Iris pigment epithelial cell (primary cell): ENCODE data around the gene SH3GL2.

ENCODE experiments used
- DNase-seq: peaks from one replicate; pipeline ENCODE4 v3.0.0-alpha.2; 2011; ENCODE audit warnings: low read depth

The SH3GL2 gene

GRCh38 chr9:17810728-17811571 is 232.1 kb downstream of the SH3GL2 start:
- peak; percentile 62 for DNase-seq

- DNase-seq: no peak
Observed at GRCh38 chr9:17813798-17814197, 234.9 kb downstream of the SH3GL2 start.

DNA sequence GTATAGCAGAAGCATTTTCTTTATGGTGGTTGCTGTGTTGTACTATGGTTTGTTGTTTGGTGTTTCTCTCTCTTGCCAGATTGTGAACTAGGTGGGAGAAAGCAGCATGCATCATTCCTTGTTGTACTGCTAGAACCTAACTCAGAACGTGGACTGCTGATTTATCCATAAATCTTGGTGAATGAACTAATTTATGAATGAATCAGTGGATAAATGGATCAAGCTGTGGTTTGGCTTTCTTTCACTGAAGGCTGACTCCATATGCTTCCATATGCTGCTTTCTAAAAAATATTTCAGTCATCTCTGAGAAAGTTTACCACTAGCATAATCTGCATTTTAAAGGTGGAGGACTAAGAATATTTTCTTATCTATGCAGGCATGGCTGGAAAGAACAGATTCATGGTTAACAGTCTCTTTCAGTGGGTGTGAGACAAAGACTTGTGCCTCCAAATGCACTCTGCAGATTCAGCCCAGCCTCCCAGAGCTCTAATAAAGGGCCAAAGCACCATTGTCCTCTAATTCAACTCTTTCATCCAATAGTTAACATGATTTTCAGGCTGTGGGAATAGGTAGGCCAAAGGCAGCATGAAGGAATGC is 237.7 kb downstream of the SH3GL2 start:
- DNase-seq: no peak

DNA sequence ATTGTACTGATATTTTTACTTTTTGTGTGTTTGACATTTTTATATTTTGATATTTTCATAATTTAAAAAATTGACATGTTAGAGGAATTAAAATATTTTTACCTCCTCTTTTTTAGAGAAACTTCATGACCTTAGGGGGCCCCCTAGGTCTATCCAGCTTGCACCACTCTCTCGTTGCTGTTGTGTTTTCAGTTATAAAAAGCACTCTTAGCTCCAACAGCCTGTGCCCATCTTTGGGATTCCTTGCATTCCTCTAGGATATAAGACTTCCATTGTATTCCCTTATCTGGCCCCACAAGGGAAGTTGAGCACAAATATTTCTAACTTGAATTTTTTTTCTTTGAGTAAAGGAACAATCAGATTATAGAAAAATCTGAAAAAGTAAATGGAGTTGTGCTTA is 245.3 kb downstream of the SH3GL2 start:
- peak; percentile 5 for DNase-seq

DNA sequence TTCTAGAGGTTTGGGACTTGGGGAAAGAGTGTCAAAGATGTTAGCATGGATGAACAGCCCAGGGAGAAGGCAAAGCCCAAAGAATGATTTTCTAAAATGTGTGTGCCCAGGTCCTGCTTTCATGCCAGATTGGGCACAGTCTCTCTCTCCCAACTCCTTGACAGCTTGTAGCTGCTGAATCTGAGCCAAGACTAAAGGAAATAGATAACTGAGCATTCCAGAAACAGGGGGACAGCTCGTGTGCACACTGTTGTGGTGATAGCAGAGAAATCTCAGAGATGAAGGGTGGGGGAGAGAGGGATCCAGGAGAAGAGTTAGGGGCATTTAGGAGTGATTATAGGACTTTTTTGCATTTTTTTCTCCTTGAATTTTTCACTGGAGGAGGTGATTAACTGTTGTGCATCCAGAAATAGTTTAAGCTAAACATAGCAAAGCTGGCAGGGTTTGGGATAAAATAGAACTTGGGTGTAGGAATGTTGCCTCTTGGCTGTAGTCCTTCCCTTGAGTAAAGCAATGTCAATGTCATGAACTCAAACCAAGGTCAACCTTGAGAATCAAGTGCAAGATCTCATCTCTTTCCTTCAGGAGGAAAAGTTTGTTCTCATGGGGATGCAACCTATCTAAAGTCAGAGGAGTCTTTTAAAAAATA is 245.9 kb downstream of the SH3GL2 start:
- no peak for DNase-seq

DNA sequence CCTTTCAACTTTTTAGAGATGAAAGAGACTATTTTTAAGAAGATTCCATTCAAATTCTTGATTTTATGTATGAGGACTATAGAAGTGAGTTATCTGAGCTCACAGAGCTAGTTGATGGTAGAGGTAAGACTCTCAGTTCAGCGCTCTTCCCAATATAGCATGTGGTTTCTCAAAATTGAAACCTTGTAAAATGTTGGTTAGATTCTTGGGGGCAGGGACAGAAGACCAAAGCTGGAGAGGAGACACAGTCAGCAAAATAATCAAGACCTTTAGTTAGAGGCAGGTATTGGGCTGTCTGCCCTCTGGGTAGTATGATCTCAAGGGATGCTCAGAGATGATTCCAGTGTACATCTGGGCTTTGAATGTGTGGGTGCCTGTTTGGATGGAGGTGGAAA is 246.4 kb downstream of the SH3GL2 start:
- DNase-seq: no peak

DNA sequence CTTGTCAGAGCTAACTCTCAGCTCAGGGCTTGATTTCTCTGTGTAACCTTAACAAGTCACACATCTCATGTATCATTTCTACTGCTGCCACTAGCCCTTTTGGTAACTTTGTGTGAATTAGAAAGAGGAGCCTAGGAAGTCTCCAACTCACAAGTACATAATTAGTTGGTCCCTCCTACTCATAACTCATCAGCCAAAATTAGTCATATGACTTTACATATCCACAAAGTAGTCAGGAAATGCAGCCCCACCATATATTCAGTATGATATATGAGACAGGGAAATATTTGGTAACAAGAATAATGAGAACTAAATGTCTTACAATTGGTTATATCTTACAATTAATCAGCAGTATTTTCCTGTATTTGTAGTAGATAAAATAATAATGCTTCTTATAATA is 250.2 kb downstream of the SH3GL2 start:
- no peak for DNase-seq

DNA sequence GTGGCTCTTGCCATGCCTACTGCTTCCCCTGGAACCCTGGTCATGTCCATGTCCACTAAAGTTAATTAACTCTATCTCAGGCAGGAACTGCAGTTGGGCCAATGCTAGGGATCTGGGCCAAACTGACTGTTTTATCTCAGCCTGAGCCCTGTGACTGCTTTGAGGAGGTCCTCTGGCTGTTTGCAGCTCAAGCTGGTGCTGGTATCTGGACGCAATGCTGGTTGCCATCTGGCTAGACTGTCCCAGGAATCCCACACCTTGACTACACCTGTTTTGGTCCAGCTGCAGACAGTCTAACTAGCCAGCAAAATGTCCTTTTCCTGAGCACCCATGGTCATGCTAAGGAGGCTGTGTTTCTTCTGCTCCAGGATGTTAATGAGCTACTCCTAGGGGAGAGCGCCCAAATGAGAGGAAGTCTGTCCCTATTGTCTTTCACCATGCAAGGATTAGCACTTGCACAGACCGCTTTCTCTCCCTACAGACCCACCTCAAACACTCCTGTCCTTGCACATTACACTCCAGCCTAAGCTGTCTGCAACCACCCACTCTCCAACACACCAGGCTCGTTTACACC is 251.0 kb downstream of the SH3GL2 start:
- DNase-seq: no peak

DNA sequence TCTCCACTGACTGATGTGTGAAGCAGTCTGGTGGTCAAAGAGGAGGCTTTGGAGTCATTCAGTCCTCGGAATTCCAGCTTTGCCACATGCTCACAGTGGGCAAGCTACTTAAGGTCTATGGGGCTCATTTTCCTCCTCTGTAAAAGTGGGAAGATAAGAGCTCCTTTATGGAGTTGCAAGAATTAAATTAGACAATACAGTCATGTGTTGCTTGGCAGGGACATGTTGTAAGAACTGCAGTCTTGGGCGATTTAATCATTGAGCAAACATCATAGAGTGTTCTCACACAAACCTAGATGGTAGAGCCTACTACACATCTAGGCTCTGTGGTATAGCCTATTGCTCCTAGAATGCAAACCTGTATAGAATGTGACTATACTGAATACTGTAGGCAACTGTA is 253.9 kb downstream of the SH3GL2 start:
- DNase-seq: no peak

GRCh38 chr9:17833846-17834245 is 255.0 kb downstream of the SH3GL2 start:
- DNase-seq: no peak

GRCh38 chr9:17837965-17838364 is 259.1 kb downstream of the SH3GL2 start:
- no peak for DNase-seq

DNA sequence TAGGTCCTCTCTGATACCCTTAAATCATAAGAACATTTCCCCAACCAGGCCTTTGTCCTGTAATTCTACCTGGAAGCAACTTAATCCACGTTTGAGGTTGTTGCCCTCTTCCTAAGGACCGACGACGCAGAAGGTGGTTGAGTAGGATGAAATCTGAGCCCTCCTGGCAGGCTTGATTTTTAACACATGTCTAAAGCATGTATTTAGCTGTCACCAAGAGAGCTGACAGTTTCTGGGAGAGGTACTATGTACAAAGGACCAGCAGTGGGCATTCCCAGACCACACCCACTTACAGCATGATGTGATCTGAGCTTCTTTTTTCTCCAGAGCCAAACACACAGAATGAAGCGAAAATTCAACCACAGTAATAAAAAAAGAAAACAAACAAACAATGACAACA is 260.9 kb downstream of the SH3GL2 start:
- DNase-seq: no peak

GRCh38 chr9:17843236-17843635 is 264.4 kb downstream of the SH3GL2 start:
- DNase-seq: no peak
